ENCODE results near the gene SGMS2. TPM values are rescaled to one million over a fixed set of nuclear protein-coding genes. Genes with fewer than 3 reads are reported as not detected.
"Not testable (repeated sequence)": the region's sequence is repeated elsewhere in the genome, so short reads cannot be mapped to it uniquely, and the experiment has no call there.

Gene SGMS2
- total RNA-seq, 6 experiments from 2014 or later: 12.3 to 67.8 (median 29.3) TPM

DNA sequence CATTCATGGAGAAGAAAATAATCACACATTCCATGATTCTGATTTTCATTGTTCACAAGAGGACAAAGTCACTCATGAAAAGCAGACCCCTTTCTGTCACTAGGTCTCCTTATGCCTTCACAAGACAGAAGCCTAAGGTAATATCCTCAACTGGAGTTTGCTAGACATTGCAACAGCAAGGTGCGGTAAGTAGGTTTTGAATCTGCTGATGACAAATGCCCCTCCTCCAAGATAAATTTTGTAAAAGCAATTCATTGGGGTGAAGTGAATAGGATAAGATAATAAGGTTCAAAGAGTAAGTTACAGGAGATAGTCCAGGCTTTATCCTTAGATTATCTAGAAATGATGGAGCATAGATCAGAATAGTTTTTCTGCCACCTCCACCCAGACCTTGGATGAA lies 90.5 kb downstream of the SGMS2 start:
- Histone ChIP-seq H3K36me3 (no peaks in the 10 kb centered on the region), H3K27ac (peak overlapping the region in 1 of 3 donors; percentile 5), H3K4me1 (peaks cover 0 to 34% (median 2%) of the 10 kb centered on the region in 4 donors), H3K27me3 (no peaks in the 10 kb centered on the region), H3K4me3 (no peak overlapping the region), H3K9me3 (no peaks in the 10 kb centered on the region)
- DNase-seq (no peak), ATAC-seq (peak in 3 of 4 donors; percentile 25 to 60 (median 43))
- 50% methylated on average over 1 of the region's 1 CpG for WGBS (ENCODE audit: insufficient coverage, low coverage, low lambda C conversion rate, missing lambda C conversion rate)
- intact Hi-C loops (cut with DNase I): no loop called here
- TF ChIP-seq, protein P1, sequence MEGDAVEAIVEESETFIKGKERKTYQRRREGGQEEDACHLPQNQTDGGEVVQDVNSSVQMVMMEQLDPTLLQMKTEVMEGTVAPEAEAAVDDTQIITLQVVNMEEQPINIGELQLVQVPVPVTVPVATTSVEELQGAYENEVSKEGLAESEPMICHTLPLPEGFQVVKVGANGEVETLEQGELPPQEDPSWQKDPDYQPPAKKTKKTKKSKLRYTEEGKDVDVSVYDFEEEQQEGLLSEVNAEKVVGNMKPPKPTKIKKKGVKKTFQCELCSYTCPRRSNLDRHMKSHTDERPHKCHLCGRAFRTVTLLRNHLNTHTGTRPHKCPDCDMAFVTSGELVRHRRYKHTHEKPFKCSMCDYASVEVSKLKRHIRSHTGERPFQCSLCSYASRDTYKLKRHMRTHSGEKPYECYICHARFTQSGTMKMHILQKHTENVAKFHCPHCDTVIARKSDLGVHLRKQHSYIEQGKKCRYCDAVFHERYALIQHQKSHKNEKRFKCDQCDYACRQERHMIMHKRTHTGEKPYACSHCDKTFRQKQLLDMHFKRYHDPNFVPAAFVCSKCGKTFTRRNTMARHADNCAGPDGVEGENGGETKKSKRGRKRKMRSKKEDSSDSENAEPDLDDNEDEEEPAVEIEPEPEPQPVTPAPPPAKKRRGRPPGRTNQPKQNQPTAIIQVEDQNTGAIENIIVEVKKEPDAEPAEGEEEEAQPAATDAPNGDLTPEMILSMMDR (IDR thresholded peaks at IDR 0.05): no peak
- no peak for TF ChIP-seq POLR2A (IDR thresholded peaks at IDR 0.05)

DNA sequence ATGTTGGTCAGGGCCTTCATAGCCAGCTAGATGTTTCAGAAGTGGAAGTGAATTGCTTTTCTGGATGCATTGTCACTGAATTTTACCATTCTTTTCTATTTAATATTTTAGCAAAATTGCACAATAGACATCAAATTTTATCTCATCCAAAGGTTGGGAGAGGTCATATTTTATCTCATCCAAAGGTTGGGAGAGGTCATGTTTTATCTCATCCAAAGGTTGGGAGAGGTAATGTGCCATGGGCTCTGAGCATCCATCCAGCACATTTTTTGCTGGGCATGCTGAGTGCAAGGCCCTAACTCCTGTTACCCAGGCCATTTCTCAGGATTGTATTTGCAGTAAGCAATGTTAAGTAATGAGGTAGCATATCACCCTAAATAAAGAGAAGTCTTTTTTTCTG lies 91.9 kb downstream of the SGMS2 start:
- no peaks in the 10 kb centered on the region for H3K27me3 ChIP-seq
- DNase-seq (no peak), ATAC-seq (peak; percentile 24 to 66 (median 58))
- peaks cover 0 to 34% (median 2%) of the 10 kb centered on the region in 4 donors for H3K4me1 ChIP-seq
- intact Hi-C loops (cut with DNase I): no loop called here
- H3K36me3 ChIP-seq: no peaks in the 10 kb centered on the region
- TF ChIP-seq, protein P1 (IDR thresholded peaks at IDR 0.05): no peak
- TF ChIP-seq POLR2A (IDR thresholded peaks at IDR 0.05): no peak
- H3K9me3 ChIP-seq: no peaks in the 10 kb centered on the region
- H3K27ac ChIP-seq: no peak overlapping the region
- no peak overlapping the region for H3K4me3 ChIP-seq

DNA sequence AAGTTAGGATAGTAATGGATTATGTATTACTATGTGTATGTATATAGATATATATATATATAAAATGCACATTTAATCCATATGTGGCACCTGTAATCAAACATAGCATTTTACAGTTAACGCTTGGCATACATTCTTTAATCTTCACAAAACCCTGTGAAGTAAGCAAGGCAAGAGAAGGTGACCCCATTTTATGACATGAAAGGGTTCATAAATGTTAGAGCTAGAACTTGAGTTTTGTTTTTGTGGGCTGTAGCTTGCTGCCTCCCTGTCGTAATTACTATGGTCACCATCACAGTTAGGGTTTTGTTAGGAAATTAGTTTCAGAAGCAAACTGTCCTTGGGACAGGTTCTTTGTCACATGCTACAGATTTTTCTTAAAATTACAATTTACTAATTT lies 92.8 kb downstream of the SGMS2 start:
- TF ChIP-seq, protein P1 (IDR thresholded peaks at IDR 0.05): no peak
- TF ChIP-seq POLR2A (IDR thresholded peaks at IDR 0.05): no peak
- intact Hi-C loops (cut with DNase I): no loop called here
- no peaks in the 10 kb centered on the region for H3K36me3 ChIP-seq
- 86% methylated on average over 2 of the region's 2 CpGs for WGBS (ENCODE audit: insufficient coverage, low coverage, low lambda C conversion rate, missing lambda C conversion rate)
- no peak overlapping the region for H3K27ac ChIP-seq
- no peaks in the 10 kb centered on the region for H3K27me3 ChIP-seq
- H3K9me3 ChIP-seq: no peaks in the 10 kb centered on the region
- peaks cover 0 to 39% (median 2%) of the 10 kb centered on the region in 4 donors for H3K4me1 ChIP-seq
- no peak overlapping the region for H3K4me3 ChIP-seq
- no peak for DNase-seq
- no peak for ATAC-seq

DNA sequence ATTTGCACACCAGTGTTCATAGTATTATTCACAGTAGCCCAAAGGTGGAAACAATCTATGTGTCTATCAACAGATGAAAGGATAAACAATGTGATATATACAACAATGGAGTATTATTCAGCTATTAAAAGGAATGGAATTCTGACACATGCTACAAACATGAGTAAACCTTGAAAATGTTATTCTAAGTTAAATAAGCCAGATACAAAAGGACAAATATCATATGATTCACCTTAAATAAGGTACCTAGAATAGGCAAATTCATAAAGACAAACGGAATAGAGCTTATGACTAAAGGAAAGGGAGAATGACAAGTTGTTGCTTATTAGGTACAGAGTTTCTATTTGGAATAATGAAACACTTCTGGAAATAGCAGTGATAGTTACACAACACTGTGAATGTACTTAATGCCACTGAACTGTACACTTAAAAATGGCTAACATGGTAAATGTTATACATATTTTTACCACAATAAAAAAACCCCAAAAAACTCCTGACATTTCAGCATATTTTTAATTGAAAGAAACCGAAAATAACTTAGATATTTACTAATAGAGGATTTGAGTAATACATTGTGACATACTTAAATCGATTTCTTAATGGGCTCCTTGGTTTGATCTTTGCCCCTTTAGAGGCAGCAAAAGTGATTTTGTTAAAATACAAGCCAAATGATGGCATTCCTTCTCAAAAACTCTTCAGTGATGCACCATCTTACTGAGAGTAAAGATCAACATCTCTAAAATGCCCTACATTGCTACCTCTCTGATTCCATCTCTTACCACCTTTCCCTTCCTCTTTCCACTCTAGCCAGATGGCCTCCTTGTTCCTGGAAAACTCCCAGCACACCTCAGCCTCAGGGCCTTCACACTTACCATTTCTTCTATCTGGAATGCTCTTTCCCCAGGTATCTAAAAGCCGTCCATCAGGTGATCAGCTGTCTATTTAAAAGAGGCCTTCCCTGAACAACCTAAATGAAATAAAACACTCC lies 98.0 kb downstream of the SGMS2 start:
- ATAC-seq (peak; percentile 68 to 83 (median 76)), DNase-seq (no peak)
- H3K27me3 ChIP-seq: no peaks in the 10 kb centered on the region
- no peak for TF ChIP-seq POLR2A (IDR thresholded peaks at IDR 0.05)
- TF ChIP-seq, protein P1 (IDR thresholded peaks at IDR 0.05): no peak
- peak overlapping the region in 1 of 3 donors; percentile 48 for H3K27ac ChIP-seq
- 35% methylated on average over 4 of the region's 4 CpGs for WGBS (ENCODE audit: insufficient coverage, low coverage, low lambda C conversion rate, missing lambda C conversion rate)
- peaks cover 0 to 6% (median 0%) of the 10 kb centered on the region in 4 donors for H3K4me1 ChIP-seq
- H3K9me3 ChIP-seq: no peaks in the 10 kb centered on the region
- H3K4me3 ChIP-seq: no peak overlapping the region
- intact Hi-C loops (cut with DNase I): no loop called here
- H3K36me3 ChIP-seq: no peaks in the 10 kb centered on the region

DNA sequence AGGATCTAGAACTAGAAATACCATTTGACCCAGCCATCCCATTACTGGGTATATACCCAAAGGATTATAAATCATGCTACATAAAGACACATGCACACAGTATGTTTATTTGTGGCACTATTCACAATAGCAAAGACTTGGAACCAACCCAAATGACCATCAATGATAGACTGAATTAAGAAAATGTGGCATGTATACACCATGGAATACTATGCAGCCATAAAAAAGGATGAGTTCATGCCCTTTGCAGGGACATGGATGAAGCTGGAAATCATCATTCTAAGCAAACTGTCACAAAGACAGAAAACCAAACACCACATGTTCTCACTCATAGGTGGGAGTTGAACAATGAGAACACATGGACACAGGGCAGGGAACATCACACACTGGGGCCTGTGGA lies 101.0 kb downstream of the SGMS2 start:
- H3K36me3 ChIP-seq; DNase-seq; H3K9me3 ChIP-seq; H3K27me3 ChIP-seq; H3K4me1 ChIP-seq; H3K4me3 ChIP-seq; ATAC-seq; H3K27ac ChIP-seq; intact Hi-C loops (cut with DNase I): not testable (repeated sequence)

DNA sequence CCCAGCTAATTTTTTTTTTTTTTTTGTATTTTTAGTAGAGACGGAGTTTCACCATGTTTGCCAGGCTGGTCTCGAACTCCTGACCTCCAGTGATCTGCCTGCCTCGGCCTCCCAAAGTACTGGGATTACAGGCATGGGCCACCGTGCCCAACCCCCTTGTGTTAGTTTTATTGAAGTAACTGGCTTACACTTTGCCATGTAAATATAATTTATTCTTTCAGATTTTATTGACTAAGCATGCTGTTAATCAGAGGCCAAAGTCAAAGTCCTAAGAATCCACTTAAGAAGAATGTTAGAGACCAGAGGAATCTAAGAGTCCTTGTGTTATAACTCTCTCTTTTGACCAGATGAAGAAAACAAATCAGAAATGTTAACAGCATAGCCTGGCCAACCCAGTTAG lies 102.1 kb downstream of the SGMS2 start:
- ATAC-seq; DNase-seq; intact Hi-C loops (cut with DNase I); H3K9me3 ChIP-seq; H3K27me3 ChIP-seq; H3K4me3 ChIP-seq; H3K36me3 ChIP-seq; H3K4me1 ChIP-seq; H3K27ac ChIP-seq: not testable (repeated sequence)
- 85% methylated on average over 3 of the region's 4 CpGs for WGBS (ENCODE audit: insufficient coverage, low coverage, low lambda C conversion rate, missing lambda C conversion rate)
